Measurements from ENCODE around the gene NME3.

The NME3 gene

DNA sequence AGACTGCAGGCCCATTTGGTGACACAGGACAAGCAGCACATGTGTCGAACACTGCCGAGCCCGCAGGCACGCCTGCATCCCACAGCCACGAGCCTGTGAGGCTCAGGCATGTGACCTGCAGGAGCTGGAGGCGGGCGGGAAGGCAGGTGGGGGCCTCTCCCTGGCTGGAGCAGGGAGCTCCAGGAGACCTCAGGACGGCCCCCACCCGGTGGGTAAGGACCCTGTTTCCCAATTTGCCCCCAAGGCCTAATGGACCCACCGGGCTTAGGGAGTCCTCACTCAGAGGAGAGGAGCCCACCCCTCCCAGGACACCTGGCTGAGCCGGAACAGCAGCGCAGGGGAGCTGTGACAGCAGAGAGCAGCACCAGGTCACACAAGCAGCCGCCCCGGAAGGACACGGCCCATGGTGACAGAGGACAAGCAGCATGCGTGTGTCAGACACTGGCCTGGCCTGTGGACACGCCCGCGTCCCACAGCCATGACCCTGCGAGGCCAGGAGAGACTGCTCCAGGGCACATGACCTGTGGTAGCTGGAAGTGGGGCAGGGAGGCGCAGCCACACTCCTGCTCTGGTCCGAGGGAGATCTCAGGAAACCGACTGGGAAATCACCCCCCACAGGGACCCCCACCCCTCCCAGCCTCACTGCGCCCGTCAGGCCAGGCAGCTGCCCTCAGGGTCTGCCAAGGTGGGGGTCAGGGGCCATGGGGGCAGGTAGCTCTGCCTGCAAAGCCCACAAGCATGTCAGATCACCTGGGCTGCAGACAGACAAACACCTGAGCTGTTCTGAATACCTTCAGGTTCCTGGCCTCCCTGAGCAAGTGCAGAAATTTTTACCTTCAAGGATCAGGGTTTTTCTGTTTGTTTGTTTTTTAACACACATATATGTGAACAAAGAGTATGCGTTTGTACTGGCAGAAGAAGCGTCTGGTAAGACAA, 8.7 kb upstream of the NME3 start:
- DNase-seq: no peak

GRCh38 chr16:1779234-1779701, 7.9 kb upstream of the NME3 start:
- no peak for DNase-seq

DNA sequence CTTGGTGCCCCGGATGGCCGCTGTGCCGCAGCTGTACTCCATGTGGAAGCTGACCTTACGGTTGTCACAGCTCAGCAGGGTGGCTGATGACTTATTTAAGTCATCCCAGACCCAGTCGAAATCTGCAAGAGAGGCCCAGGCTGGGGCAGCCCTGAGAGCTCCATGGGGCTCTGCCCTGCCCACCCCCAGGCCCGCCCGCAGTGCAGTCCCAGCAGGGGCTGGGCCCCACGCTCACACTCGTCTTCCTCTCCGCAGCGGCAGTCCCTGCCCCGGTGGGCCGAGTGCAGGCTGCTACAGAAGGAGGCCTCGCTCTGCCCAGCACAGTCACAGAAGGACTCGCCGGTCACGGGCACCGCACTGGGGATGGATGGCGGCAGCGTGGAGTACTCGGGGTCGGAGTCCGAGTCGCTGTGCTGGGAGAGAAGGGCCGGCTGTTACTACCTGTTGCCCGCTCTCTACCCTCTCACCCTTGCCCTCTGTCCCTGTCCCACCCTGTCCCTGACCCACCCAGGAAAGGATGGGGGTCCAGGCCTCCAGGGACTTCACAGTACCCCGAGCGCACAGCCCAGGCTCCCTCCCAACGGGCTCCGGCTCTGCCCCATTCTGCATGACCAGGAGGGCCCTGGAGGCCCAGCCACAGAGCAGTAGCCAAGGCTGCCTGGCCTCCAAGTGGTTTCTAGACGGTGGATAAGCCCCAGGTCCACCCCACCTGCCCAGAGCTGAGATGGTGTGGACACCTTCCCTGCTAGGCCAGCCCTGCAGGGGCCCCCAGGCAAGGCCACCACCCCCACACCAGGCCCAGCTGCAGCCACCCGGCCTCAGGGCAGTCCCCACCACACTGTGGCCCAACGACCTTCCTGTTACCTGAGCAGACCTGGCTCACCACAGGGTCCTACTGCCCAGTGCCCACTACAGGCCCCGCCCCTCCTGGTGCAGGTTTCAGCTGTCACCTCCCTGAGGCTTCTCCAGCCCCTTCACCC, 7.1 kb upstream of the NME3 start:
- no peak for DNase-seq

GRCh38 chr16:1777375-1778199, 6.2 kb upstream of the NME3 start:
- DNase-seq: no peak

GRCh38 chr16:1776991-1777374, 5.6 kb upstream of the NME3 start:
- no peak for DNase-seq

GRCh38 chr16:1776672-1776955, 5.3 kb upstream of the NME3 start:
- DNase-seq: no peak

DNA sequence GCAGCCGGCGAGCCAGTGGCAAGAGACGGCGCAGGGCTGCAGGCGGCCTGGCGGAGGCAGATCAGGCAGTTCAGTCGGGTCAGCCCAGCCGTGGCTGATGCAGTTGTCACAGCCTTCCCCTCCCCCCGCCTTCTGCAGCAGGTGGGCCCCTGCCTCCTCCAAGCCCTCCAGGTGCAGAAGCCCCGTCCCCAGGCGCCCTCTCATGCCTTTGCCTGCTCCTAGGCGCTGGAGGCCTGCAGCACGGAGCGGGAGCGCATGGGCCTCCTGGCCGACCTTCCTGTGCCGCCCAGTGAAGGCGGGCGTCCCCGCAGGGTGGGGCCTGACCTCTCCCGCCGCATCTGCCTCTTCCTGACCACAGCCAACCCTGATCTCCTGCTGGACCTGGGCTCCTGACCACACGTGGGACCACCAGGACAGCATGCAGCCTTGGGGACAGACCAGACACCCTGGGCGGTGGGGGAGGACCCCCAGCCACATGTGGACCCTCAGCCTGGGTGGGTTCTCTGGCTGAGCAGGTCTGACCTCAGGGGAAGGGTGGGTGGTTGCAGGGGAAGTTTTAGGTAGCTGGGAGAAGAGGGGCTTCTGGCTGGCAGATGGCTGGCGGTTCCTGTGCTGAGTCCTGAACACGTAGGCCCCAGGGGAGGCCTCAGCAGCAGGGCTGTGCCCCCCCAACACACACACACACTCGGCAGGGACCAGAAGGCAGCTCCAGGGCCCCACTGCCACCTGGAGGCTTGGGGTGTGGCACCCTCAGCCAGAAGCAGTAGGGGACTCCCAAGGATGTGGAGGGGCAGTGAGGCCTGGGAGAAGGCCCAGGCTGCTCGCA, 4.7 kb upstream of the NME3 start:
- DNase-seq: no peak

DNA sequence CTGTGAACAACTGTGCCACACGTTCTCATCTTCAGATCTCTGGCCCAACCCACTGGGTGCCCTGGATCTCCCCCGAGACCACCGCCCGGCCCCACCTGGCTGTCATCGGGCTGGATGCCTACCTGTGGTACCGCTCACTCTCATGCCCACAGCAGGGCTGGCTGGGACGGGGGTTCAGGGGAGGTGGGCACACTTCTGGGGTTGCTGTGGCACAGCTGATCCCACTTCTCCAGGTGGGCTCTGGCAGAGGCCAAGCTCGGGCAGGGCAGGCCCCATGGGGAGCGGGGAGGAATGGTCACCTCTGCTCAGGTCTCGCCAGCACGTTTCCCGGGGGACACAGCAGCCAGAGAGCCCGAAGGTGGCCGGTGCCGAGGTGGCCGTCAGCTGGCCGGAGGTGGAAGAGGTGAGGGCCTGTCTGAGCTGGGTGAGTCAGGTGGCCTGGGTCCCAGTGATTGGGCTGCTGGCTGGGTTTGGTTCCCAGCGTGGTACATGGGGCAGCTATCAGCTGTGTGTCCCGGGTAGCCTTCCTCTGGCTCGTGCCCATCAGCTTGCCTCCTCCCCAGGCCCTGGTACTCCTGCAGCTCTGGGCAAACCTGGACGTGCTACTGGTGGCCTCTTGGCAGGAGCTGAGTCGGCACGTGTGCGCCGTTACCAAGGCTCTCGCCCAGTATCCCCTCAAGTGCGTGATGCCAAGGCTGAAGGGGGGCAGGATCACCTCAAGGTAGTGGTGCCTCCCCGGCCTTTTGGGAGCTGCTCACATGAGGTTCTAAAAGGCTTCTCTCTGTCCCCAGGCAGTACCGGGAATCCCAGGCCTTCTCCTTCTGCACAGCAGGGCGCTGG, 3.9 kb upstream of the NME3 start:
- no peak for DNase-seq

DNA sequence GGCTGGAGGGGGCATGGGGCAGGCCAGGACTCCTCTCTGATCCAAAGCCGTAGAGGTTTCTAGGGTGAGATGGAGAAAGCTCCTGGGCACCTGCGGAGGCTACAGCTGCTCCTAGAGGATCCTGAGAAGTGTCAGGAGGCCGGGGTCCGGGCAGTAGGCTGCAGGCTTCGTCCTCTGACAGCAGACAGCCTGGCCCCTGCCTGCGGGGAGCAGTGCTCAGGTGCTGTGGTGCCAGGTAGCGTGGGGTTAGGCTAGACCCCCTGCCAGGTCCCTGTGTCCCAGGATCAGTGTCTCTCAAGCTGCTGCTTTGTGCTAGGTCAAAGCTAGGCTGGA, 3.1 kb upstream of the NME3 start:
- no peak for DNase-seq

DNA sequence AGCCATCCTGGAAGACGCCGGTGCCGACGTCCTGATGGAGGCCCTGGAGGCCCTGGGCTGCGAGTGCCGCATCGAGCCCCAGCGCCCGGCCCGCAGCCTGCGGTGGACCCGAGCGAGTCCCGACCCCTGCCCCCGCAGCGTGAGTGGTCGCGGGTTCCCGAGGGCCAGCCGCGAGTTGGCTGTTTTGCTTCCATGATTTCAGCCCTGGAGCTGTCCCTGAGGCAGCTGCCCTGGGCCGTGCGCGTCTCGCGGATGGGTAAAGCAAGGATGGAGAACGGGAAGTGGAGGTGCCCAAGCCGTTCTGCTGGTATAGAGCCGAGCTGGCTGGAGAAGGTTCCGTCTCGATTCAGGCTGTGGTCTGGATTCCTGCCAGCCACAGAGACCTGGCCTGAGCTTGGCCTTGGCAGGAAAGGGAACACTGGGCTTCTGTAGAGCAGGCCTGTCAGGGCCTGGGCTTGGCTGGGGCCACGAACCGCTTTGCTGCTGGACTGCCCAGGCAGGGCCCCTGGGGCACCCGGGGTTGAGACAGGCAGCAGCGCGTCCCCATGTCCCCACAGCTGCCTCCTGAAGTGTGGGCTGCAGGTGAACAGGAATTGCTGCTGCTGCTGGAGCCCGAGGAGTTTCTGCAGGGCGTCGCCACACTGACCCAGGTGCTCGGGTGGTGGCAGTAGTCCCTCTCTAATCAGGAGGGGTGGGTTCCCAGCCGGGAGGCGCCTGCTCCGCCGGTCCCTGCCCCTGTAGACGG, 2.5 kb upstream of the NME3 start:
- DNase-seq: no peak

DNA sequence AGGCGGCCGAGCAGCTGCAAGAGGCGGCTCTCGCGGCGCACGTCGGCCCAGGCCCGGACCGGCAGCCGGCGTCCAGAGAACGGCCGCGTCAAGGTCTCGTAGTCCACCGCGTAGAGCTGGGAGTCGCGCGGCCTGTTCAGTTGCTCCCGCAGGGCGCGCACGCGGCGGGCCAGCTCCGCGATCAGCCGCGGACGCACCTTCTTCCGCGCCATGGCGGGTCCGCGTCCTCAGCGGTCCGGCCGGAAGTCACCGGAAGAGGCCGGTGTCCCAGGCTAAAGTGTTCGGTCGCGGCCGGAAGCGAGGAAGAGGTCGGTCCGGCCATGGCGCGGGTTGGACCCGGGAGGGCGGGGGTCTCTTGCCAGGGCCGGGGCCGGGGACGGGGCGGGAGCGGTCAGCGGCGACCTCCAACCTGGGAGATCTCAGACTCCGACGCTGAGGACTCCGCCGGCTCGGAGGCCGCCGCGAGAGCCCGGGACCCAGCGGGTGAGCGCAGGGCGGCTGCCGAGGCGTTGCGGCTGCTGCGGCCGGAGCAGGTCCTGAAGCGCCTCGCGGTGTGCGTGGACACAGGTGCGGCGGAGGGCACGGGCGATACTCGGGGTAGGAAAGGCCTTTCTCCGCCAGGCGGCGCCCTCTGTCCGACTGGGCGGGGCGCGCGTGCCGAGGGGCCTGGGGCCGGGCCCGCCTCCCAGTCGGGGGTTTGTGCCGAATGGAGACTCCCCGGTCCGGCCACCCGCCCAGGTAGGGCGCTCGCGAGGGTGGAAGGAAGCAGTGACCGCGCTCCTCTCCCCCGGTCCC, 1.8 kb upstream of the NME3 start, which contains the start of gene MRPS34:
Gene MRPS34 (minus strand): TSS at position 227 of the 795 bp plus-strand sequence. CDS start 15 bp downstream, at position 212.
- peak; percentile 71 for DNase-seq

- DNase-seq: peak; percentile 50
These were observed 1.1 kb upstream of the NME3 start, which contains the start of gene EME2 for GRCh38 chr16:1772362-1772907. TSS of gene EME2 (plus strand) at chr16:1772810. CDS start at chr16:1773228, 418 bp downstream.

DNA sequence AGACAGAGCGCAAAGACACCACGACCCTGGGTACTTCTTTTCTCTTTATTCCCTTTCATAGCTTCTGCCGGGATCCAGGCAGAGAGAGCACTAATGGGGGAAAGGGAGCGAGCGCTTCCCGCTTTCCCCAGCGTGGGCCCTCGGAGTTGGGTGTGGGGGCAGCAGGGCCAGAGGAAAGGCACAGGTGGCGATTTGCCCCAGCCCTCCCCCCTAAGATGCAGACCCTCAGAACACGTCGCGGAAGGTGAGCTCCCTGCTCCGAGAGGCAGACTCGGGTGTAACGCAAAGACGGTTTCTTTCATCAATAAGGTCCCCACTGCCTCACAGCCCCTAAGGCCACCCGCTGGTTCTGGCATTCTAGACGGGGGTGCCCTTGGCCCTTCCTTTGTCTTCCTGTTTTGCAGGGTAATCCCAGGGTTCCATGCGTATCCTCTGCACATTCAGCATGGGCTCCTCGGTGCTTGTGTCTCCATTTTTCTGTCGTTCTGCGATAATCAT, 570 bp upstream of the NME3 start:
- no peak for DNase-seq

- peak; percentile 49 for DNase-seq
These were observed 785 bp downstream of the NME3 start for GRCh38 chr16:1770328-1771187.

GRCh38 chr16:1769402-1770300, 1.7 kb downstream of the NME3 start:
- DNase-seq: no peak

GRCh38 chr16:1768767-1769401, 2.5 kb downstream of the NME3 start:
- no peak for DNase-seq
